ENCODE results near the gene ZBED1.

ZBED1 gene

GRCh38 chrX:2492531-2493218 lies 8.1 kb downstream of the ZBED1 start:
- Histone ChIP-seq H3K4me1 (ENCODE audit: insufficient read depth, poor library complexity, severe bottlenecking) (peaks cover 3% of the 10 kb centered on the region), H3K4me3 (ENCODE audit: severe bottlenecking) (no peak overlapping the region), H3K27me3 (ENCODE audit: insufficient read depth, poor library complexity, severe bottlenecking) (no peaks in the 10 kb centered on the region), H3K9me3 (ENCODE audit: severe bottlenecking) (no peaks in the 10 kb centered on the region), H3K36me3 (ENCODE audit: low read depth) (peaks cover 60% of the 10 kb centered on the region), H3K27ac (ENCODE audit: poor library complexity, severe bottlenecking) (no peak overlapping the region)
- TF ChIP-seq, protein P1, sequence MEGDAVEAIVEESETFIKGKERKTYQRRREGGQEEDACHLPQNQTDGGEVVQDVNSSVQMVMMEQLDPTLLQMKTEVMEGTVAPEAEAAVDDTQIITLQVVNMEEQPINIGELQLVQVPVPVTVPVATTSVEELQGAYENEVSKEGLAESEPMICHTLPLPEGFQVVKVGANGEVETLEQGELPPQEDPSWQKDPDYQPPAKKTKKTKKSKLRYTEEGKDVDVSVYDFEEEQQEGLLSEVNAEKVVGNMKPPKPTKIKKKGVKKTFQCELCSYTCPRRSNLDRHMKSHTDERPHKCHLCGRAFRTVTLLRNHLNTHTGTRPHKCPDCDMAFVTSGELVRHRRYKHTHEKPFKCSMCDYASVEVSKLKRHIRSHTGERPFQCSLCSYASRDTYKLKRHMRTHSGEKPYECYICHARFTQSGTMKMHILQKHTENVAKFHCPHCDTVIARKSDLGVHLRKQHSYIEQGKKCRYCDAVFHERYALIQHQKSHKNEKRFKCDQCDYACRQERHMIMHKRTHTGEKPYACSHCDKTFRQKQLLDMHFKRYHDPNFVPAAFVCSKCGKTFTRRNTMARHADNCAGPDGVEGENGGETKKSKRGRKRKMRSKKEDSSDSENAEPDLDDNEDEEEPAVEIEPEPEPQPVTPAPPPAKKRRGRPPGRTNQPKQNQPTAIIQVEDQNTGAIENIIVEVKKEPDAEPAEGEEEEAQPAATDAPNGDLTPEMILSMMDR (IDR thresholded peaks at IDR 0.05; ENCODE audit: poor library complexity, severe bottlenecking), result no peak
- ATAC-seq (ENCODE audit: low read depth) (no peak), DNase-seq (ENCODE audit: low spot score) (peak; percentile 5)

DNA sequence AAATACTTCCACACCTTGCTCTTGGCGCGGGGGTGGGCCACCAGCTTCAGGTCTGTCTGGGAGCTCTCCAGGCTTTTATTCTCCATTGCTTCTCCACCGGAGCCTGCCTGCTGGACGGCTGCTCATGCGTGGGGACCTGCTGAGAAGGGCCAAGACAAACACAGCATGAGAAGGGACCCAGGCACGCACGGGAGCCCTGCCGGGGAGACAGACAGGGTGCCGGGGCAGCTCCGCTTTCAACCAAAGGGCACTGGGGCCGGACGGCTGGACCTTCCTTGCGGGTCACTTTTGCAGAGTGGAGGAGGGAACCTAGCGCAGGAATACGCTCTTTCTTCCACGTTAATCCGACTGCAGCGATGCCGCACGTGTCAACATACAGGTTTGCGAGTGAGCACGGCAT lies 10.1 kb downstream of the ZBED1 start:
- TF ChIP-seq, protein P1 (IDR thresholded peaks at IDR 0.05; ENCODE audit: poor library complexity, severe bottlenecking), result no peak
- ATAC-seq (ENCODE audit: low read depth), result no peak
- no peaks in the 10 kb centered on the region for H3K4me1 ChIP-seq (ENCODE audit: insufficient read depth, poor library complexity, severe bottlenecking)
- peak; percentile 70 for DNase-seq (ENCODE audit: low spot score)
- H3K36me3 ChIP-seq (ENCODE audit: low read depth), result peaks cover 58% of the 10 kb centered on the region
- no peak overlapping the region for H3K4me3 ChIP-seq (ENCODE audit: severe bottlenecking)
- H3K27me3 ChIP-seq (ENCODE audit: insufficient read depth, poor library complexity, severe bottlenecking), result no peaks in the 10 kb centered on the region
- H3K27ac ChIP-seq (ENCODE audit: poor library complexity, severe bottlenecking), result no peak overlapping the region
- H3K9me3 ChIP-seq (ENCODE audit: severe bottlenecking), result no peaks in the 10 kb centered on the region

- TF ChIP-seq, protein P1 (IDR thresholded peaks at IDR 0.05; ENCODE audit: poor library complexity, severe bottlenecking), result no peak
- Histone ChIP-seq H3K4me1 (ENCODE audit: insufficient read depth, poor library complexity, severe bottlenecking) (peaks cover 5% of the 10 kb centered on the region), H3K27ac (ENCODE audit: poor library complexity, severe bottlenecking) (no peak overlapping the region), H3K36me3 (ENCODE audit: low read depth) (peaks cover 55% of the 10 kb centered on the region), H3K9me3 (ENCODE audit: severe bottlenecking) (no peaks in the 10 kb centered on the region), H3K4me3 (ENCODE audit: severe bottlenecking) (no peak overlapping the region), H3K27me3 (ENCODE audit: insufficient read depth, poor library complexity, severe bottlenecking) (no peaks in the 10 kb centered on the region)
- no peak for ATAC-seq (ENCODE audit: low read depth)
- DNase-seq (ENCODE audit: low spot score), result peak; percentile 73
Measured at GRCh38 chrX:2489446-2490445, 11.0 kb downstream of the ZBED1 start.

DNA sequence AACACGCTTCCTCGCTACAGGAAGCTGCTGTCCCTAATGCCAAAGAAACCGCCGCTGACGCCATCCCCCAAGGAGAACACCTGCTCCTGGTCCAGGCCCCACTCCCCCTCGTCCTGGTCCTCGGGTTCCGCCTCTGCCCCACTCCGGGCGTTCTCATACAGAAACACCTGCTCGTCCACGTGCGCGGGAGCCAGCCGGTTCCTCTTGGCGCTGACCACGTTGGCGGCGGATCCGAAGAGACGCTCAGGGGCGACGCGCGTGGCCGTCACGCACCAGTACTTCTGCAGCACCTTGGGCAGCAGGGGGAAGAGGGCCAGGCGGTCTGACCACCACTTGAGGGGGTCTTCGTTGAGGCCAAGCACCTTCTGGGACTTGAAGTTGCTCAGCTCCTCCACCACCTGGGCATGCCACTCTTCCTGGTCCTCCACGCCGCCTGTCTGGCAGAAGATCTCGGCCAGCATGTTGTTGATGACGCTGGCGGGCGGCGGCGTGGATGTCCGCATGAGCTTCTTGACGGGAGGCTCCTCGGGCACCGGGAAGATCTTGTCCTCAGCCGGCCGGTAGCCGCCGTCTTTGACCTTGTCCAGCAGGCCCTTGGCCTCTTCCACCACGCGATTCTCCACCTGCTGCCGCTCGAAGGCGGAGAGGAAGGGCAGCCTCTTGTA lies 12.0 kb downstream of the ZBED1 start:
- TF ChIP-seq, protein P1 (IDR thresholded peaks at IDR 0.05; ENCODE audit: poor library complexity, severe bottlenecking), result no peak
- Histone ChIP-seq H3K36me3 (ENCODE audit: low read depth) (peaks cover 48% of the 10 kb centered on the region), H3K27me3 (ENCODE audit: insufficient read depth, poor library complexity, severe bottlenecking) (no peaks in the 10 kb centered on the region), H3K9me3 (ENCODE audit: severe bottlenecking) (no peaks in the 10 kb centered on the region), H3K4me1 (ENCODE audit: insufficient read depth, poor library complexity, severe bottlenecking) (peaks cover 5% of the 10 kb centered on the region), H3K27ac (ENCODE audit: poor library complexity, severe bottlenecking) (no peak overlapping the region), H3K4me3 (ENCODE audit: severe bottlenecking) (no peak overlapping the region)
- ATAC-seq (ENCODE audit: low read depth) (no peak), DNase-seq (ENCODE audit: low spot score) (peak; percentile 73)
